GM21360 (cell line): ENCODE data around the gene UBR2.
"Not testable (repeated sequence)": the region's sequence is repeated elsewhere in the genome, so short reads cannot be mapped to it uniquely, and the experiment has no call there.

ENCODE experiments used
- ATAC-seq: cut with Tn5 transposase; IDR thresholded peaks from one replicate; pipeline ENCODE4 v1.9.1; 2021; ENCODE audit warnings: mild to moderate bottlenecking, moderate library complexity; ENCODE audit not compliant: unreplicated experiment

Gene UBR2

GRCh38 chr6:42616716-42617115, 52.9 kb downstream of the UBR2 start:
- no peak for ATAC-seq

GRCh38 chr6:42618105-42618504, 54.3 kb downstream of the UBR2 start:
- no peak for ATAC-seq

GRCh38 chr6:42618686-42619085, 54.9 kb downstream of the UBR2 start:
- no peak for ATAC-seq

- ATAC-seq, result no peak
Observed at GRCh38 chr6:42619963-42620362, 56.1 kb downstream of the UBR2 start.

- ATAC-seq, result no peak
Observed at GRCh38 chr6:42624601-42625000, 60.8 kb downstream of the UBR2 start.

GRCh38 chr6:42627044-42627443, 63.2 kb downstream of the UBR2 start:
- no peak for ATAC-seq

- no peak for ATAC-seq
Observed at GRCh38 chr6:42627674-42628073, 63.8 kb downstream of the UBR2 start.

GRCh38 chr6:42628604-42629003, 64.8 kb downstream of the UBR2 start:
- ATAC-seq, result no peak

- no peak for ATAC-seq
Observed at GRCh38 chr6:42629845-42630244, 66.0 kb downstream of the UBR2 start.

- ATAC-seq, result no peak
Observed at GRCh38 chr6:42637681-42638080, 73.9 kb downstream of the UBR2 start.

GRCh38 chr6:42642794-42643193, 79.0 kb downstream of the UBR2 start:
- no peak for ATAC-seq

- no peak for ATAC-seq
Observed at GRCh38 chr6:42644211-42644610, 80.4 kb downstream of the UBR2 start.

- ATAC-seq, result no peak
Observed at GRCh38 chr6:42652024-42652746, 88.4 kb downstream of the UBR2 start.

GRCh38 chr6:42653851-42654250, 90.0 kb downstream of the UBR2 start:
- no peak for ATAC-seq

GRCh38 chr6:42659806-42660205, 96.0 kb downstream of the UBR2 start:
- ATAC-seq, result no peak

GRCh38 chr6:42661540-42662153, 97.8 kb downstream of the UBR2 start:
- no peak for ATAC-seq

- no peak for ATAC-seq
Observed at GRCh38 chr6:42664718-42665117, 100.9 kb downstream of the UBR2 start.

GRCh38 chr6:42674368-42674767, 110.5 kb downstream of the UBR2 start:
- not testable (repeated sequence) for ATAC-seq

GRCh38 chr6:42674780-42675179, 111.0 kb downstream of the UBR2 start:
- no peak for ATAC-seq

- ATAC-seq, result no peak
Observed at GRCh38 chr6:42679358-42679757, 115.5 kb downstream of the UBR2 start.

- ATAC-seq, result no peak
Observed at GRCh38 chr6:42688281-42688680, 124.5 kb downstream of the UBR2 start.

- ATAC-seq, result no peak
Observed at GRCh38 chr6:42689371-42689770, 125.5 kb downstream of the UBR2 start.
